Measurements from ENCODE around the gene PTPRA. TPM values are rescaled to one million over a fixed set of nuclear protein-coding genes. Genes with fewer than 3 reads are reported as not detected.

Gene PTPRA
- total RNA-seq, 1 experiment from 2014 or later = 47.2 TPM

- POLR2A ChIA-PET = no interaction called here
- Mint-ChIP-seq H3K36me3 (peaks cover 11% of the 10 kb centered on the region), H3K27ac (no peak overlapping the region), H3K9me3 (peaks cover 5% of the 10 kb centered on the region), H3K27me3 (ENCODE audit: low read depth) (peaks cover 27% of the 10 kb centered on the region), H3K4me3 (no peak overlapping the region), H3K4me1 (peaks cover 8% of the 10 kb centered on the region)
- TF ChIP-seq ZNF416 (CRISPR knock-in tag; IDR thresholded peaks at IDR 0.05) = no peak
- TF ChIP-seq CREM (CRISPR knock-in tag; IDR thresholded peaks at IDR 0.05) = no peak
- TF ChIP-seq PRDM15 (CRISPR knock-in tag; IDR thresholded peaks at IDR 0.05) = no peak
- no peak for TF ChIP-seq TEAD1 (CRISPR knock-in tag; IDR thresholded peaks at IDR 0.05)
- TF ChIP-seq ATF3 (CRISPR knock-in tag; conservative IDR thresholded peaks at IDR 0.05) = no peak
- ATAC-seq = no peak
- CTCF ChIA-PET = interaction anchor here (1.4 to 2.0 kb wide), 2 partner anchors 13 to 37 kb away, joined by 4 read pairs; partner anchors contain the start of gene CPXM1
- no peak for DNase-seq (ENCODE audit: low spot score)
Measured at GRCh38 chr20:2838170-2838797, 35.0 kb upstream of the PTPRA start.

GRCh38 chr20:2838847-2839671, 34.2 kb upstream of the PTPRA start:
- H3K36me3 Mint-ChIP-seq = peaks cover 11% of the 10 kb centered on the region
- no peak overlapping the region for H3K27ac Mint-ChIP-seq
- H3K4me1 Mint-ChIP-seq = peaks cover 8% of the 10 kb centered on the region
- H3K4me3 Mint-ChIP-seq = peak overlapping the region; percentile 66
- peaks cover 5% of the 10 kb centered on the region for H3K9me3 Mint-ChIP-seq
- POLR2A ChIA-PET = no interaction called here
- CTCF ChIA-PET = interaction anchor here (1.4 to 2.0 kb wide), 2 partner anchors 13 to 38 kb away, joined by 4 read pairs; partner anchors contain the start of gene CPXM1
- ATAC-seq (no peak), DNase-seq (ENCODE audit: low spot score) (no peak)
- peaks cover 27% of the 10 kb centered on the region for H3K27me3 Mint-ChIP-seq (ENCODE audit: low read depth)
- TF ChIP-seq STAT6 (CRISPR knock-in tag; conservative IDR thresholded peaks at IDR 0.05; ENCODE audit: low read depth) = no peak
- no peak for TF ChIP-seq MXD4 (CRISPR knock-in tag; IDR thresholded peaks at IDR 0.05; ENCODE audit: borderline replicate concordance)
- no peak for TF ChIP-seq ZNF425 (CRISPR knock-in tag; conservative IDR thresholded peaks at IDR 0.05)
- TF ChIP-seq IRF1 (CRISPR knock-in tag; IDR thresholded peaks at IDR 0.05) = no peak
- no peak for TF ChIP-seq ZNF219 (CRISPR knock-in tag; IDR thresholded peaks at IDR 0.05; ENCODE audit: borderline replicate concordance)
- TF ChIP-seq ZNF263 (CRISPR knock-in tag; IDR thresholded peaks at IDR 0.05; ENCODE audit: low read depth) = no peak
- TF ChIP-seq ETV6 (CRISPR knock-in tag; IDR thresholded peaks at IDR 0.05) = no peak

All from WTC11 (cell line).